Stimulated activated CD8-positive, alpha-beta memory T cell treated with anti-CD3 and anti-CD28 coated beads, Interleukin-7, amount 100 ng/mL, for 1 hour (primary cell): ENCODE data around the gene AKAP17A.
"Not testable (repeated sequence)": the region's sequence is repeated elsewhere in the genome, so short reads cannot be mapped to it uniquely, and the experiment has no call there.

Experiments
- DNase-seq, 2 donors: peaks; one replicate each; pipeline ENCODE4 v3.0.0-alpha.2; 2020; ENCODE audit warnings: low read depth in 2 of 2

AKAP17A gene

GRCh38 chrX:1602299-1602698 lies 10.9 kb downstream of the AKAP17A start:
- no peak for DNase-seq

GRCh38 chrX:1606496-1606895 lies 15.1 kb downstream of the AKAP17A start:
- no peak for DNase-seq

- DNase-seq: no peak
Observed at GRCh38 chrX:1609311-1609710, 17.9 kb downstream of the AKAP17A start.

GRCh38 chrX:1609762-1610161 lies 18.4 kb downstream of the AKAP17A start:
- DNase-seq: no peak

GRCh38 chrX:1610166-1610565 lies 18.8 kb downstream of the AKAP17A start:
- no peak for DNase-seq

- no peak for DNase-seq
Observed at GRCh38 chrX:1610736-1611135, 19.3 kb downstream of the AKAP17A start.

GRCh38 chrX:1612641-1613286 lies 21.4 kb downstream of the AKAP17A start:
- no peak for DNase-seq

- DNase-seq: no peak
Observed at GRCh38 chrX:1614927-1615326, 23.5 kb downstream of the AKAP17A start, which contains the start of gene ASMT. Gene ASMT, plus strand, starts transcription at chrX:1615059. Its CDS starts 141 bp downstream, at chrX:1615200.

- DNase-seq: no peak
Observed at GRCh38 chrX:1618689-1619088, 27.3 kb downstream of the AKAP17A start.

- no peak for DNase-seq
Observed at GRCh38 chrX:1623691-1624090, 32.3 kb downstream of the AKAP17A start.

- DNase-seq: not testable (repeated sequence)
Observed at GRCh38 chrX:1624158-1624860, 32.9 kb downstream of the AKAP17A start.

- not testable (repeated sequence) for DNase-seq
Observed at GRCh38 chrX:1624861-1625215, 33.4 kb downstream of the AKAP17A start.

GRCh38 chrX:1629244-1629643 lies 37.8 kb downstream of the AKAP17A start:
- no peak for DNase-seq

GRCh38 chrX:1646009-1646408 lies 54.6 kb downstream of the AKAP17A start:
- DNase-seq: no peak

GRCh38 chrX:1649621-1650020 lies 58.2 kb downstream of the AKAP17A start:
- DNase-seq: no peak
